Measurements from ENCODE around the gene SMURF2. TPM values are rescaled to one million over a fixed set of nuclear protein-coding genes. Genes with fewer than 3 reads are reported as not detected.

Gene SMURF2
- total RNA-seq, 1 donor from 2014 or later = 33.3 TPM

DNA sequence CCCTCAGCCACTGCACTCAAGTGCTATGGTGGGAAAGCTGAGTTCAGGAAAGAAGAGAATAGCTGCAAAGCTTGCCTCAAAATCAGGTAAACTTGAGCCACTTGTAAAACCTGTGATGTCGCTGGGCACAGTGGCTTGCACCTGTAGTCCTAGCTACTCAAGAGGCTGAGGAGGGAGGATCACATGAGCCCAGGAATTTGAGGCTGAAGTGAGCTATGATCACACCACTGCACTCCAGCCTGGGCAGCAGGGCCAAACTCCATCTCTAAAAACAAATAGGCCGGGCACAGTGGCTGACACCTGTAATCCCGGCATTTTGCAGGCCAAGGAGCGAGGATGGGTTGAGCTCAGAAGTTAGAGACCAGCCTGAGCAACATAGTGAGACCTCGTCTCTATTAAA lies 26.4 kb upstream of the SMURF2 start:
- TF ChIP-seq CTCF (IDR thresholded peaks at IDR 0.05; ENCODE audit: partially characterized antibody, unreplicated experiment) = no peak
- no peak for DNase-seq
- H3K36me3 Mint-ChIP-seq (ENCODE audit: unreplicated experiment) = no peaks in the 10 kb centered on the region
- peaks cover 5% of the 10 kb centered on the region for H3K4me1 Mint-ChIP-seq (ENCODE audit: low read depth, unreplicated experiment)
- H3K9me3 Mint-ChIP-seq (ENCODE audit: unreplicated experiment) = peaks cover 3% of the 10 kb centered on the region
- H3K27ac Mint-ChIP-seq (ENCODE audit: unreplicated experiment) = no peak overlapping the region
- no peaks in the 10 kb centered on the region for H3K27me3 Mint-ChIP-seq (ENCODE audit: unreplicated experiment)
- no peak overlapping the region for H3K4me3 Mint-ChIP-seq (ENCODE audit: unreplicated experiment)

DNA sequence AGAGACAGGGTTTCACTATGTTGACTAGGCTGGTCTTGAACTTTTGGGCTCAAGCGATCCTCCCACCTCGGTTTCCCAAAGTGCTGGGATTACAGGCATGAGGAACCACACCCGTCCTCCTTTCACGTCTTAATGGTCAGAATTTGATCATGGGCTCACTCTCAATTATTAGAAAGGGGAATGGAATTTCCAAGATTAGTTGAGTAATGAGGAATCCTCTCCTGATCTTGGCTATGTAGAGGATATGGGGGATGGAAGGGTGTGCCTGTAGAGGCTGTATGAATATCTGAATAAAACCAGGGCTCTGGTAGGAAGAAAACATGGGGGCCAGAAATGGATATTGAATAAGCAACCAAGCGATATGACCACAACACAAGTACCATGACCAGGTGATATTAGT lies 25.9 kb upstream of the SMURF2 start:
- no peak for DNase-seq
- H3K4me3 Mint-ChIP-seq (ENCODE audit: unreplicated experiment) = no peak overlapping the region
- H3K4me1 Mint-ChIP-seq (ENCODE audit: low read depth, unreplicated experiment) = peaks cover 5% of the 10 kb centered on the region
- no peak for TF ChIP-seq CTCF (IDR thresholded peaks at IDR 0.05; ENCODE audit: partially characterized antibody, unreplicated experiment)
- H3K36me3 Mint-ChIP-seq (ENCODE audit: unreplicated experiment) = no peaks in the 10 kb centered on the region
- peaks cover 3% of the 10 kb centered on the region for H3K9me3 Mint-ChIP-seq (ENCODE audit: unreplicated experiment)
- H3K27me3 Mint-ChIP-seq (ENCODE audit: unreplicated experiment) = no peaks in the 10 kb centered on the region
- H3K27ac Mint-ChIP-seq (ENCODE audit: unreplicated experiment) = no peak overlapping the region

- Mint-ChIP-seq H3K36me3 (ENCODE audit: unreplicated experiment) (no peaks in the 10 kb centered on the region), H3K4me3 (ENCODE audit: unreplicated experiment) (no peak overlapping the region), H3K9me3 (ENCODE audit: unreplicated experiment) (peaks cover 3% of the 10 kb centered on the region), H3K27ac (ENCODE audit: unreplicated experiment) (no peak overlapping the region), H3K4me1 (ENCODE audit: low read depth, unreplicated experiment) (peaks cover 5% of the 10 kb centered on the region), H3K27me3 (ENCODE audit: unreplicated experiment) (no peaks in the 10 kb centered on the region)
- DNase-seq = no peak
- no peak for TF ChIP-seq CTCF (IDR thresholded peaks at IDR 0.05; ENCODE audit: partially characterized antibody, unreplicated experiment)
Measured at GRCh38 chr17:64687376-64687775, 25.3 kb upstream of the SMURF2 start.

- no peaks in the 10 kb centered on the region for H3K27me3 Mint-ChIP-seq (ENCODE audit: unreplicated experiment)
- no peak overlapping the region for H3K4me3 Mint-ChIP-seq (ENCODE audit: unreplicated experiment)
- no peak overlapping the region for H3K27ac Mint-ChIP-seq (ENCODE audit: unreplicated experiment)
- H3K4me1 Mint-ChIP-seq (ENCODE audit: low read depth, unreplicated experiment) = peaks cover 5% of the 10 kb centered on the region
- H3K9me3 Mint-ChIP-seq (ENCODE audit: unreplicated experiment) = peaks cover 3% of the 10 kb centered on the region
- H3K36me3 Mint-ChIP-seq (ENCODE audit: unreplicated experiment) = no peaks in the 10 kb centered on the region
- TF ChIP-seq CTCF (IDR thresholded peaks at IDR 0.05; ENCODE audit: partially characterized antibody, unreplicated experiment) = no peak
- DNase-seq = no peak
Measured at GRCh38 chr17:64686705-64687104, 24.6 kb upstream of the SMURF2 start.

DNA sequence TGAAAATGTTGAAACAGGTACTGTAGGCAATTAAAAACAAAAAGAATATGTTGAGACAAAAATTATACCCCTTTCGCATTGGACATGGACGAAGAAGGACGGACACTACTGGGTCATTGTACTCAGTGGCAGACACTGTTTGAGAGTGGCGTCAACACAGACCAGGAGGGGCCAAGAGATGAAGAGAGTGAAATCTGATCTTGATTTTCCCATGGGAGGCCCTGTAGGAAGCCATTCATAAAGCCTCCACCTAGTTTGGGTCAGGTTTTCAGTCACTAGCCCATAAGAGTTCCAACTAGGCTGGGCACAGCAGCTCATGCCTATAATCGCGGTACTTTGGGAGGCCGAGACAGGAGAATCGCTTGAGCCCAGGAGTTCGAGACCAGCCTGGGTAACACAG lies 23.6 kb upstream of the SMURF2 start:
- TF ChIP-seq CTCF (IDR thresholded peaks at IDR 0.05; ENCODE audit: partially characterized antibody, unreplicated experiment) = no peak
- H3K27ac Mint-ChIP-seq (ENCODE audit: unreplicated experiment) = no peak overlapping the region
- no peak overlapping the region for H3K4me3 Mint-ChIP-seq (ENCODE audit: unreplicated experiment)
- H3K27me3 Mint-ChIP-seq (ENCODE audit: unreplicated experiment) = no peaks in the 10 kb centered on the region
- peaks cover 3% of the 10 kb centered on the region for H3K9me3 Mint-ChIP-seq (ENCODE audit: unreplicated experiment)
- no peak for DNase-seq
- peaks cover 5% of the 10 kb centered on the region for H3K4me1 Mint-ChIP-seq (ENCODE audit: low read depth, unreplicated experiment)
- H3K36me3 Mint-ChIP-seq (ENCODE audit: unreplicated experiment) = no peaks in the 10 kb centered on the region
